Liver (tissue), 3 donors: ENCODE results near the gene FBN1.

Source experiments
- ATF3 ChIP-seq: IDR thresholded peaks from 2 replicates; pipeline ENCODE4 v1.6.1; 2016; ENCODE audit warnings: antibody characterized with exemption
- CTCF ChIP-seq: fragments of 150-350 bp; IDR thresholded peaks from 2 replicates; pipeline ENCODE4 v1.5.1; 2017; ENCODE audit warnings: improper control_type of control experiment, low read depth, low read length; ENCODE audit not compliant: missing input control
- GABPA ChIP-seq, 2 donors: IDR thresholded peaks in 1 of 2; conservative IDR thresholded peaks in 1 of 2; 2 replicates each; pipeline ENCODE4 v1.6.1; 2016; ENCODE audit warnings: antibody characterized with exemption in 2 of 2, mild to moderate bottlenecking in 1 of 2, moderate library complexity in 1 of 2
- HNF4A ChIP-seq, 2 donors: conservative IDR thresholded peaks; 2 replicates each; pipeline ENCODE4 v1.6.1; 2016; ENCODE audit warnings: antibody characterized with exemption in 2 of 2, mild to moderate bottlenecking in 2 of 2
- HNF4G ChIP-seq: IDR thresholded peaks from 2 replicates; pipeline ENCODE4 v1.6.1; 2016; ENCODE audit warnings: antibody characterized with exemption
- REST ChIP-seq: IDR thresholded peaks from 2 replicates; pipeline ENCODE4 v1.6.1; 2016; ENCODE audit warnings: antibody characterized with exemption, mild to moderate bottlenecking
- TAF1 ChIP-seq: conservative IDR thresholded peaks from 2 replicates; pipeline ENCODE4 v1.6.1; 2016; ENCODE audit warnings: antibody characterized with exemption, mild to moderate bottlenecking
- donor health status: healthy.
- donor health status: healthy.

GRCh38 chr15:48547286-48547685 lies 98.2 kb downstream of the FBN1 start:
- no peak for TF ChIP-seq HNF4G
- no peak for TF ChIP-seq ATF3
- TF ChIP-seq CTCF = no peak
- TF ChIP-seq HNF4A (conservative IDR thresholded peaks at IDR 0.05) = no peak
- TF ChIP-seq REST = no peak
- no peak for TF ChIP-seq TAF1
- TF ChIP-seq GABPA (IDR thresholded peaks at IDR 0.05 in 1 of 2, conservative IDR thresholded peaks at IDR 0.05 in 1 of 2) = no peak
